Uterus (tissue), 4 donors: ENCODE measurements around the gene CEP162. TPM values are rescaled to one million over a fixed set of nuclear protein-coding genes. Genes with fewer than 3 reads are reported as not detected.

ENCODE experiments used
- DNase-seq, 2 donors: peaks; one replicate each; pipeline ENCODE4 v3.0.0-alpha.2; 2019 to 2020
- H3K27ac ChIP-seq, 2 donors: fragments of 200-600 bp; sonication (generic); 1 replicate in 1 of 2; 2 replicates in 1 of 2; pipeline ENCODE4 v1.5.1; 2016 to 2018
- H3K27me3 ChIP-seq, 2 donors: fragments of 200-600 bp; sonication (generic); one replicate each; pipeline ENCODE4 v1.5.1; 2018 to 2019; ENCODE audit warnings: control low read depth in 1 of 2
- H3K36me3 ChIP-seq, 2 donors: fragments of 200-600 bp; sonication (generic); one replicate each; pipeline ENCODE4 v1.5.1; 2019; ENCODE audit warnings: control low read depth in 1 of 2
- H3K4me1 ChIP-seq, 2 donors: fragments of 200-600 bp; sonication (generic); one replicate each; pipeline ENCODE4 v1.5.1; 2018 to 2019; ENCODE audit warnings: control low read depth in 1 of 2
- H3K4me3 ChIP-seq, 2 donors: fragments of 200-600 bp; sonication (generic); 1 replicate in 1 of 2; 2 replicates in 1 of 2; pipeline ENCODE4 v1.5.1; 2018 to 2019; ENCODE audit warnings: mild to moderate bottlenecking in 1 of 2
- H3K9me3 ChIP-seq, 2 donors: fragments of 200-600 bp; sonication (generic); one replicate each; pipeline ENCODE4 v1.5.1; 2019; ENCODE audit warnings: control low read depth in 1 of 2
- POLR2A ChIP-seq, 2 donors: fragments of 450-650 bp; IDR thresholded peaks; one replicate each; pipeline ENCODE4 v1.6.1; 2016; ENCODE audit warnings: antibody characterized with exemption in 2 of 2, mild to moderate bottlenecking in 1 of 2, moderate library complexity in 1 of 2
- intact Hi-C: fragments of 100-400 bp; cut with DNase I; formaldehyde crosslinking; loops from one replicate; pipeline ENCODE4 v1.15.1; 2023; ENCODE audit warnings: low total_unique reads
- total RNA-seq, 4 donors: library from RNA; depleted of rRNA in 3 of 4; stranded (reverse); fragments of >200 nt in 3 of 4; gene quantifications; one replicate each; pipeline versions ENCODE4 v1.1.0 to v1.2.4, GENCODE V29; 2014 to 2023
- TF ChIP-seq, protein P1 (sequence below), 4 experiments: fragments of 200-600 bp in 2 of 4; fragments of 450-650 bp in 2 of 4; sonication (generic) in 2 of 4; IDR thresholded peaks; one replicate each; pipeline ENCODE4 v1.5.1; 2016 to 2019; ENCODE audit warnings: antibody characterized with exemption in 4 of 4, mild to moderate bottlenecking in 2 of 4, moderate library complexity in 1 of 4
- donor health status: DM: yes; HTN: yes; CAD: no.

The CEP162 gene, protein sequence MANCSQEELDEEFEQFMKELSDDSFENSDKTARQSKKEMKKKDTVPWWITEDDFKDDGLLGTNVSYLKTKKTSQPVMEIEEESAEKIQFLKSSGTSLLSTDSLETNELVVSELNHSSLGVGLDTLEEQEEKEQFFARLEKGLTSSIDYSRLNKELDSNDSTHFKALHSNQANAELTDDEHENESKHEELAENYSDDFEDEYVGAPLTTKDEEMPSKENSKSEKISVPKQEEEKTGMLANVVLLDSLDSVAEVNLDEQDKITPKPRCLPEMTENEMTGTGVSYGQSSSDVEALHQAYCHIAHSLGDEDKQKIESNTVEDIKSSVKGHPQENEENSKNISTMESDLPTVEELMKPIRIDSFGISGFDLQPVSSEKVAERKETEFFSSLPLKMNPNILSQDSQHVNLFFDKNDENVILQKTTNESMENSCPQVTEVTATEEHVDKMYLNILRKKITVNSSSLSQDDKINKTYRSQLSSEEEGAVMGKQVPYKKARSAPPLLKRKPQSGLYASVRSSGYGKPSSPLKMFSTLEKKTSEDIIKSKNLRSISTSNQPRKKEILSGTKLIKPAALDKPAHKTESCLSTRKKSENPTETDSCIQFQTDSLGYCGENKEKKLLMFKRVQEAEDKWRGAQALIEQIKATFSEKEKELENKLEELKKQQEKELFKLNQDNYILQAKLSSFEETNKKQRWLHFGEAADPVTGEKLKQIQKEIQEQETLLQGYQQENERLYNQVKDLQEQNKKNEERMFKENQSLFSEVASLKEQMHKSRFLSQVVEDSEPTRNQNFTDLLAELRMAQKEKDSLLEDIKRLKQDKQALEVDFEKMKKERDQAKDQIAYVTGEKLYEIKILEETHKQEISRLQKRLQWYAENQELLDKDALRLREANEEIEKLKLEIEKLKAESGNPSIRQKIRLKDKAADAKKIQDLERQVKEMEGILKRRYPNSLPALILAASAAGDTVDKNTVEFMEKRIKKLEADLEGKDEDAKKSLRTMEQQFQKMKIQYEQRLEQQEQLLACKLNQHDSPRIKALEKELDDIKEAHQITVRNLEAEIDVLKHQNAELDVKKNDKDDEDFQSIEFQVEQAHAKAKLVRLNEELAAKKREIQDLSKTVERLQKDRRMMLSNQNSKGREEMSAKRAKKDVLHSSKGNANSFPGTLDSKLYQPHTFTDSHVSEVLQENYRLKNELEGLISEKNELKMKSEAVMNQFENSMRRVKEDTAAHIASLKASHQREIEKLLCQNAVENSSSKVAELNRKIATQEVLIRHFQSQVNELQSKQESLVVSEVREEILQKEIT (N-terminal part only)
- 10 to 100 TPM in 3 of 4 donors, 1 to 10 TPM in 1; 7.7 to 32.5 (median 15.5) TPM for total RNA-seq

DNA sequence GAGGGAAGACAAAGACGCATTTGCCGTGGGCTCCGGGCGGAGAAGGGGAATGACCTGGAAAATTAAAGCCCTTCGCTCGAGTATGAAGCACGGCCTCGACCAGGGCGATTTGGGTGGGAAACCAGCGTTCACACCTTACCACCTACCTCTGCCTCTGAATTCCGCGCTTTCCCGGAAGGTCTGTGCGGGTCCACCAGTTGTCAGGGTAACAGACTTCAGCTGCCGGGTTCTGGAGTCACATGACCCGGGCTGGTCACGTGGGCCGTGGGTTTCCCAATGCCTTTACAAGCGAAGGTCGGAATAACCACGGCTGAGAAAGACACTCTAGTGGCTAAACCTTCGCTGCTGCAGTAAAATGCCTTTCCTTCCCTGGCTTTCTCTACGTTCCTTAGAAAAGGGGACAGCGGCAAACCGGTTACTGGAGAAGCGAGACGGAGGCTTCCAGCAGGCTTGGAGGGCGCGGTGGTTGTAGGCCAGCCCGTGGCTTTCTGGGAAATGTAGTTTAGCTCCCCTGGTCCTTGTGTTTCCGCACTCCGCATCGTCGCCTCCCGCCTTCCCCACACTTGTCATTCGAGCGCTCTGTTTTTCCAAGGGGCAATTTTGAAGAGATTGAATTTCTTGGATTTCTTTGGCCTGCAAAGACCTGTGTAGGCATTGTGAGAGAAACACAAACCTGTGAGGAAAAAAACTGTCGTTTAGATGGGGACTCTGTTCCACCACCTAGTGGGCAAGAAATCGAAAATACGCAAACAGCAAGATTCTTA lies at the start of gene CEP162:
TSS of gene CEP162 (minus strand) at position 210 of the 764 bp plus-strand sequence. CDS start 1,250 bp downstream, outside the sequence.
- no peaks in the 10 kb centered on the region for H3K9me3 ChIP-seq
- TF ChIP-seq, protein P1, sequence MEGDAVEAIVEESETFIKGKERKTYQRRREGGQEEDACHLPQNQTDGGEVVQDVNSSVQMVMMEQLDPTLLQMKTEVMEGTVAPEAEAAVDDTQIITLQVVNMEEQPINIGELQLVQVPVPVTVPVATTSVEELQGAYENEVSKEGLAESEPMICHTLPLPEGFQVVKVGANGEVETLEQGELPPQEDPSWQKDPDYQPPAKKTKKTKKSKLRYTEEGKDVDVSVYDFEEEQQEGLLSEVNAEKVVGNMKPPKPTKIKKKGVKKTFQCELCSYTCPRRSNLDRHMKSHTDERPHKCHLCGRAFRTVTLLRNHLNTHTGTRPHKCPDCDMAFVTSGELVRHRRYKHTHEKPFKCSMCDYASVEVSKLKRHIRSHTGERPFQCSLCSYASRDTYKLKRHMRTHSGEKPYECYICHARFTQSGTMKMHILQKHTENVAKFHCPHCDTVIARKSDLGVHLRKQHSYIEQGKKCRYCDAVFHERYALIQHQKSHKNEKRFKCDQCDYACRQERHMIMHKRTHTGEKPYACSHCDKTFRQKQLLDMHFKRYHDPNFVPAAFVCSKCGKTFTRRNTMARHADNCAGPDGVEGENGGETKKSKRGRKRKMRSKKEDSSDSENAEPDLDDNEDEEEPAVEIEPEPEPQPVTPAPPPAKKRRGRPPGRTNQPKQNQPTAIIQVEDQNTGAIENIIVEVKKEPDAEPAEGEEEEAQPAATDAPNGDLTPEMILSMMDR (IDR thresholded peaks at IDR 0.05), result peak; percentile 59 to 73 (median 68)
- no peak for TF ChIP-seq POLR2A (IDR thresholded peaks at IDR 0.05)
- H3K27me3 ChIP-seq, result peaks cover 0 to 4% of the 10 kb centered on the region in 2 donors
- intact Hi-C loops, result no loop called here
- peak within 1 kb of the TSS; percentile 83 to 88 for H3K27ac ChIP-seq
- no peaks in the 10 kb centered on the region for H3K36me3 ChIP-seq
- H3K4me1 ChIP-seq, result no peaks in the 10 kb centered on the region
- H3K4me3 ChIP-seq, result peak within 1 kb of the TSS; percentile 57 to 66
- DNase-seq, result peak; percentile 90 to 93

DNA sequence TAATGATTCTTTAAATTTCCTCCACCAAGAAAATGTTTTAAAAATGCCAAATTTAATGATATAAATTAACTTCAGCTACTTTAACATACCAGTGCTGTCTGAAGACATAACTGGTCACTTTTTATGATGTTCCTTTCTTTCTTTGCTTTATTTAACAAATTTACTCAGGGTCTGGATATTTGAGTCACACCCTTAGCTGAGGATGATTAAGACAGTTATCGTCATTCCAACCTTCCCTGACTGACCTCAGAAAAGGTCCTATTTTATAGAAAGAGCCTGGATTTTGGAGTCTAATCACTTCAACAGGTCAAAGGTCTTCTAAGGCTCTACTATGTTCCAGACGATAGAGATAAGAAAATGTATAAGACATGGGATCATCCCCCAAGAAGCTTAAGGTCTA lies 47.4 kb upstream of the CEP162 start:
- intact Hi-C loops, result no loop called here
- DNase-seq, result no peak

DNA sequence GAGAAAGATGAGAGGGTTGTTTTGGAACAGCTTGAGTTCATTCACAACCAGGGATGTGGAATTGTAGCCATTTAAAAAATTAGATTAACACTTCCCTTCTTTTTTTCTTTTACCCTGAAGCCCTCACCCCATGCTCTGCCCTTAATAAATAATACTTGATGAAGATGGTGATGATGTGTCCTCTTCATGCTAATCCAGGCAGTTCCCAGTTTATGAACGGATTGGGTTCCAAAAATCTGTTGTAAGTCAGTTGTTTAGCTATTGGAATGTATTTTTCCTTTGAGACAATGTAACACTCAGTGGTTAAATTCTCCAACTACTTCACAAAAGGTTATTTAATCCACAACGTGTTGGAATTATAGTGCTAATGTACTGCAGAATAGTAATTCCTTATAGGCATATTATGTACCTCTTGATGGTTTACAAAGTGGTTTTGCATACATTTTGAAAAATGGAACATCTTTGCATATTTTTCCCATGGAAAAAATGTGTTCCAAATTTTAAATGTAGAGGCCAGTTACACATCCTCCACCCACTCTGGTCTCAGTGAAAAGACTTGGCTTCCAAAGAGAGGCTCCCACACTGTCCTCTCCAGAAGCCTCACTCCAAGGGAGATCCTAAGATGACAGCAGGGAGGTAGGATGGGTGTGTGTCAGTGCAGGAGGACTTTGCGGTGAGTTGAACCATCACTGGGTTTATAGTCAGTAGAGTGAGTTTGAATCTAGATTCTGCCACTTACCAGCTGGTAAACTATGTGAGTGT lies 45.8 kb upstream of the CEP162 start:
- Histone ChIP-seq H3K4me1 (no peaks in the 10 kb centered on the region), H3K9me3 (no peaks in the 10 kb centered on the region), H3K36me3 (no peaks in the 10 kb centered on the region), H3K27ac (no peak overlapping the region), H3K4me3 (no peak overlapping the region), H3K27me3 (no peaks in the 10 kb centered on the region)
- TF ChIP-seq POLR2A (IDR thresholded peaks at IDR 0.05), result no peak
- TF ChIP-seq, protein P1 (IDR thresholded peaks at IDR 0.05), result no peak
- intact Hi-C loops, result no loop called here
- DNase-seq, result no peak

More for the DNA sequence above, 47.4 kb upstream of the CEP162 start:
- H3K27ac ChIP-seq, result no peak overlapping the region
- no peaks in the 10 kb centered on the region for H3K27me3 ChIP-seq
- TF ChIP-seq, protein P1 (IDR thresholded peaks at IDR 0.05), result no peak
- no peak for TF ChIP-seq POLR2A (IDR thresholded peaks at IDR 0.05)
- H3K9me3 ChIP-seq, result no peaks in the 10 kb centered on the region
- H3K4me3 ChIP-seq, result no peak overlapping the region
- no peaks in the 10 kb centered on the region for H3K36me3 ChIP-seq
- no peaks in the 10 kb centered on the region for H3K4me1 ChIP-seq

DNA sequence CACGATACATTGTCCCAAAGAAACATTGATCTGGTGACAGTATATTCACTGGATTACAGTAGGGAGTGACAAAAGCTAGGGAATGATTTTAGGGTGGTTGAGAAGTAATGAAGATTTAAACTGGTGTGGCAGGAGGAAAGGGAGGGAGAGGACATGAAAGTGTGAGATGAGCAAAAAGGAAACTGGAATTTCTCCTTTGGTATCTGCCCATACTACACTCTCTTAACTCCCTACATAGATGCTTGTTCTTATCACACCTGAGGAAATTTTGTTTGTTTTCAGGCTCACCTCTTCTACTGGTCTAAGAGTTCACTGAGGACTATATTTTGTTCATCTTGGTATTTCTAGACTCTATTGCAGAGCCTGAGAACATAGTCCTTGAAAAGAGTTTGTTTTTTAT lies 44.9 kb upstream of the CEP162 start:
- no peaks in the 10 kb centered on the region for H3K36me3 ChIP-seq
- no peaks in the 10 kb centered on the region for H3K27me3 ChIP-seq
- no peak for DNase-seq
- TF ChIP-seq POLR2A (IDR thresholded peaks at IDR 0.05), result no peak
- TF ChIP-seq, protein P1 (IDR thresholded peaks at IDR 0.05), result no peak
- no peak overlapping the region for H3K4me3 ChIP-seq
- no peaks in the 10 kb centered on the region for H3K4me1 ChIP-seq
- no peak overlapping the region for H3K27ac ChIP-seq
- no peaks in the 10 kb centered on the region for H3K9me3 ChIP-seq
- intact Hi-C loops, result no loop called here
